Measurements from ENCODE around the gene ATXN1. TPM values are rescaled to one million over a fixed set of nuclear protein-coding genes. Genes with fewer than 3 reads are reported as not detected.
A peak's percentile ranks its signal among the peaks of the same experiment; 100 is the strongest.

ATXN1 gene
- total RNA-seq, 4 donors from 2014 or later, result 38.7 to 78.3 (median 62.6) TPM

DNA sequence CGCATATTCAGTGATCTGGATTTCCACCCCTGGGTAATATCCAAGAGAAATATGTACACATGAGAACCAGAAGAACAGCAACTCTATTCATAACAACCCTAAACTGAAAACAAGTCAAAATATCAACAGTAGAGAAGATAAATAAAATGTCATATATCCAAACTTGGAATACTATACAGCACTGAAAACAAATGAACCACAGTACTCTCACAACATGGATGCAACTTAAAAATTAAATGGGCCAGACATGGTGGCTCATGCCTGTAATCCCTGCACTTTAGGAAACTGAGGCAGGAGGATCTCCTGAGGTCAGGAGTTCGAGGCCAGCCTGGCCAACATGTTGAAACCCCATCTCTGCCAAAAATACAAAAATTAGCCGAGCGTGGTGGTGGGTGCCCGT lies 16.5 kb upstream of the ATXN1 start:
- H3K9me3 ChIP-seq, result no peaks in the 10 kb centered on the region
- H3K27me3 ChIP-seq, result no peaks in the 10 kb centered on the region
- H3K27ac ChIP-seq, result no peak overlapping the region
- 88 to 90% methylated on average over 1 to 5 of the region's 5 CpGs for WGBS, 2 donors (ENCODE audit: low coverage in 1 of 2)
- H3K4me3 ChIP-seq, result no peak overlapping the region
- H3K36me3 ChIP-seq, result no peaks in the 10 kb centered on the region
- no peak for TF ChIP-seq POLR2A (IDR thresholded peaks at IDR 0.05)
- TF ChIP-seq, protein P1, sequence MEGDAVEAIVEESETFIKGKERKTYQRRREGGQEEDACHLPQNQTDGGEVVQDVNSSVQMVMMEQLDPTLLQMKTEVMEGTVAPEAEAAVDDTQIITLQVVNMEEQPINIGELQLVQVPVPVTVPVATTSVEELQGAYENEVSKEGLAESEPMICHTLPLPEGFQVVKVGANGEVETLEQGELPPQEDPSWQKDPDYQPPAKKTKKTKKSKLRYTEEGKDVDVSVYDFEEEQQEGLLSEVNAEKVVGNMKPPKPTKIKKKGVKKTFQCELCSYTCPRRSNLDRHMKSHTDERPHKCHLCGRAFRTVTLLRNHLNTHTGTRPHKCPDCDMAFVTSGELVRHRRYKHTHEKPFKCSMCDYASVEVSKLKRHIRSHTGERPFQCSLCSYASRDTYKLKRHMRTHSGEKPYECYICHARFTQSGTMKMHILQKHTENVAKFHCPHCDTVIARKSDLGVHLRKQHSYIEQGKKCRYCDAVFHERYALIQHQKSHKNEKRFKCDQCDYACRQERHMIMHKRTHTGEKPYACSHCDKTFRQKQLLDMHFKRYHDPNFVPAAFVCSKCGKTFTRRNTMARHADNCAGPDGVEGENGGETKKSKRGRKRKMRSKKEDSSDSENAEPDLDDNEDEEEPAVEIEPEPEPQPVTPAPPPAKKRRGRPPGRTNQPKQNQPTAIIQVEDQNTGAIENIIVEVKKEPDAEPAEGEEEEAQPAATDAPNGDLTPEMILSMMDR (IDR thresholded peaks at IDR 0.05), result no peak
- TF ChIP-seq POLR2AphosphoS5 (IDR thresholded peaks at IDR 0.05), result no peak
- no peak for TF ChIP-seq EP300 (IDR thresholded peaks at IDR 0.05)
- ATAC-seq, result no peak
- peaks cover 0 to 18% (median 0%) of the 10 kb centered on the region in 3 donors for H3K4me1 ChIP-seq

DNA sequence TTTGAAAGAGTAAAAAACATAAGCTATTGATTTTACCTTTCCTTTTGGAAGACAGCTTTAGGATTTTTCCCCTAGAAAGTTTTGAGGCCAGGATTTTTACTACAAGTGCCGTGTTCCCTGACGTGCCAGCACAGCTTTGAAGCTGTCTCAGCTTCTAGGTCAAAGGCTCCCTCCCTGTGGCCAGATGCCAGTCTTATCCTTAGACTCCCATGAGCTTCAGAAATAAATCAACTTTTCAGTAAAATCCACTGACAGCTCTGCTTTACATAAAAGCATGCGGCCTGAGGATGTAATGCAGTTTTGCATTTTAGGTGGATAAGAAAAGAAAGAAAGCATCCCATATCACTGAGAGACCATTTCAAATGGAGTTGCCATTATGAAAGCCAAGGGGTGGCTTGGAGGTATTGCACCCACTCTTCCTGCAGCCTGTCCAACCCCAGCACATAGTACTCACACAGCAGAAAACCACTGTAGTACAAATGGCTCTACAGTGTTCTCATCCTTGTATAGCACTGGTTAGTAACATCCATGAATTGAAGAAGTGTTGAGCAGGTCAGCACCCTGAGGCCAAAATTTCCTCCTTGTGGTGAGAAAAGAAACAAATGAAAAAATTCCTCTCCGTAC lies 15.2 kb upstream of the ATXN1 start:
- WGBS, 2 donors (ENCODE audit: low coverage in 1 of 2), result 52 to 60% methylated on average over 4 of the region's 4 CpGs
- no peaks in the 10 kb centered on the region for H3K9me3 ChIP-seq
- no peak for TF ChIP-seq EP300 (IDR thresholded peaks at IDR 0.05)
- TF ChIP-seq, protein P1 (IDR thresholded peaks at IDR 0.05), result peak in 1 of 4 experiments; percentile 18
- no peaks in the 10 kb centered on the region for H3K27me3 ChIP-seq
- peak overlapping the region in 1 of 4 donors; percentile 14 for H3K27ac ChIP-seq
- no peak for ATAC-seq
- no peaks in the 10 kb centered on the region for H3K36me3 ChIP-seq
- H3K4me3 ChIP-seq, result no peak overlapping the region
- peaks cover 0 to 14% (median 0%) of the 10 kb centered on the region in 3 donors for H3K4me1 ChIP-seq

DNA sequence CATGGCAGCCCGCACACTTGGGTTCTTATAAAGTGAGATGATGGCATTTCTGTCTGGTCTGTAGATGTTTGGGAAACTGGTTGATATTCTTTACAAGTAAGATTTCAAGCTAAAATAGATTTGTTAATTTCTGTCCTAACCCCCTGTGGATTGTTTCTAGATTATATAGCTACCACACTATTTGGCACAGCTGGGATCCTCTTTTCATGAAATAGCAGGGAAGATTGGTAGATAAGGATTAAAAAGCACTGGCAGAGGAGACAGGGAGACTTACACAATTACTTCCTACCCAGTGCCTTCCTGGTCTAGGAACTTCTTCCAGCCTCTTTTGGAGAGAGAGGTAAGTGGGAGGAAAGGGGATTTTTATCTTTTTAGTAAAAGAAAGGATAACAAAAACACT lies 13.2 kb upstream of the ATXN1 start:
- H3K27ac ChIP-seq, result no peak overlapping the region
- TF ChIP-seq POLR2AphosphoS5 (IDR thresholded peaks at IDR 0.05) (no peak), POLR2A (IDR thresholded peaks at IDR 0.05) (no peak), EP300 (IDR thresholded peaks at IDR 0.05) (no peak)
- TF ChIP-seq, protein P1 (IDR thresholded peaks at IDR 0.05), result no peak
- no peaks in the 10 kb centered on the region for H3K36me3 ChIP-seq
- ATAC-seq, result no peak
- 93% methylated on average over 1 of the region's 1 CpG; no CpG with 5 or more reads in 1 of the 2 donors for WGBS, 2 donors (ENCODE audit: low coverage in 1 of 2)
- no peaks in the 10 kb centered on the region for H3K9me3 ChIP-seq
- no peak overlapping the region for H3K4me3 ChIP-seq
- H3K27me3 ChIP-seq, result no peaks in the 10 kb centered on the region
- peaks cover 0 to 28% (median 6%) of the 10 kb centered on the region in 3 donors for H3K4me1 ChIP-seq

DNA sequence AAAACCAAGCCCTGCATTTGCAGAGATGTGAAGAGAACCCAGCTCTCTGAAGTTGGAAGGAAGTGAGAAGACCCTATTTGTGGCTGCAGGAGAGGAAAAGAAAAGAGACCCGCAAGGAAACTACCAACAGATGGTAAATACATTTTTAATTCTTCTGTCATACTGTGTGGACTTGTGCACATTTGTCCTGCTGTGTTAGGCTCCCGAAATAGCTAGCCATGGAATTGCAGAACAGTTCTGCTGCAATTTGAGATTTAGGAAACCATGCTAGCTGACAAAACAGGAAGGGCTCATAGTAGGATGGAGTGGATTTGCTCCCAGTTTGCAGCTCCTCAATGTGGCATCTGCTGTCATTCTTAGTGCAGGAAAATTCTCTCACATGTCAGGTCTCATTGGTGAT lies 12.1 kb upstream of the ATXN1 start:
- 78 to 91% methylated on average over 2 of the region's 2 CpGs for WGBS, 2 donors (ENCODE audit: low coverage in 1 of 2)
- H3K4me1 ChIP-seq, result peaks cover under 1 to 39% (median 17%) of the 10 kb centered on the region in 3 donors

More for the DNA sequence above, 12.1 kb upstream of the ATXN1 start:
- Histone ChIP-seq H3K27ac (no peak overlapping the region), H3K27me3 (no peaks in the 10 kb centered on the region), H3K9me3 (no peaks in the 10 kb centered on the region), H3K4me3 (no peak overlapping the region), H3K36me3 (no peaks in the 10 kb centered on the region)
- TF ChIP-seq, protein P1 (IDR thresholded peaks at IDR 0.05), result no peak
- TF ChIP-seq POLR2AphosphoS5 (IDR thresholded peaks at IDR 0.05) (no peak), EP300 (IDR thresholded peaks at IDR 0.05) (no peak), POLR2A (IDR thresholded peaks at IDR 0.05) (no peak)
- no peak for ATAC-seq

Measured in gastroesophageal sphincter (tissue), 4 donors.